HEK293 (cell line): ENCODE results near the gene OCA2.

Source experiments
- BCL11A ChIP-seq: fragments of 450-650 bp; formaldehyde crosslinking; IDR thresholded peaks from 2 replicates; pipeline ENCODE4 v1.5.1; 2016; ENCODE audit warnings: low read depth, missing biosample characterization, missing genetic modification characterization
- CTCF ChIP-seq: fragments of 450-650 bp; formaldehyde crosslinking; IDR thresholded peaks from 2 replicates; pipeline ENCODE4 v1.5.1; 2016; ENCODE audit warnings: missing biosample characterization, missing genetic modification characterization
- GFI1B ChIP-seq: fragments of 450-650 bp; formaldehyde crosslinking; IDR thresholded peaks from 2 replicates; pipeline ENCODE4 v1.5.1; 2016; ENCODE audit warnings: missing biosample characterization, missing genetic modification characterization
- TRIM28 ChIP-seq: IDR thresholded peaks from 2 replicates; pipeline ENCODE4 v1.6.1; 2011; ENCODE audit warnings: low read length, control low read depth, borderline replicate concordance
- ZNF148 ChIP-seq: fragments of 450-650 bp; formaldehyde crosslinking; IDR thresholded peaks from 2 replicates; pipeline ENCODE4 v1.5.0; 2017; ENCODE audit warnings: missing biosample characterization, missing genetic modification characterization, borderline replicate concordance
- ZNF223 ChIP-seq: fragments of 450-650 bp; formaldehyde crosslinking; IDR thresholded peaks from 2 replicates; pipeline ENCODE4 v1.5.1; 2016; ENCODE audit warnings: missing biosample characterization, missing genetic modification characterization
- ZNF24 ChIP-seq: fragments of 450-650 bp; formaldehyde crosslinking; IDR thresholded peaks from 2 replicates; pipeline ENCODE4 v1.5.1; 2016; ENCODE audit warnings: missing biosample characterization, missing genetic modification characterization
- ZNF501 ChIP-seq: fragments of 450-650 bp; formaldehyde crosslinking; IDR thresholded peaks from 2 replicates; pipeline ENCODE4 v1.5.1; 2016; ENCODE audit warnings: missing biosample characterization, missing genetic modification characterization
- ZNF510 ChIP-seq: fragments of 450-650 bp; formaldehyde crosslinking; IDR thresholded peaks from 2 replicates; pipeline ENCODE4 v1.5.1; 2018; ENCODE audit warnings: mild to moderate bottlenecking, missing genetic modification characterization, missing biosample characterization; ENCODE audit not compliant: insufficient replicate concordance
- ZNF629 ChIP-seq: fragments of 450-650 bp; formaldehyde crosslinking; IDR thresholded peaks from 2 replicates; pipeline ENCODE4 v1.5.1; 2017; ENCODE audit warnings: missing biosample characterization, missing genetic modification characterization
- ZNF660 ChIP-seq: fragments of 450-650 bp; IDR thresholded peaks from 2 replicates; pipeline ENCODE4 v1.5.1; 2018; ENCODE audit warnings: missing biosample characterization, mild to moderate bottlenecking, missing genetic modification characterization
- TF ChIP-seq, protein P1 (sequence below): fragments of 450-650 bp; formaldehyde crosslinking; IDR thresholded peaks from 2 replicates; pipeline ENCODE4 v1.5.1; 2016; ENCODE audit warnings: missing biosample characterization, missing genetic modification characterization
- TF ChIP-seq, protein P2 (sequence below): fragments of 450-650 bp; formaldehyde crosslinking; IDR thresholded peaks from 2 replicates; pipeline ENCODE4 v1.5.1; 2016; ENCODE audit warnings: missing biosample characterization, missing genetic modification characterization

GRCh38 chr15:27747997-27748396, 351.1 kb downstream of the OCA2 start:
- TF ChIP-seq CTCF (tag by site-specific recombination) (no peak), ZNF24 (no peak), ZNF148 (tag by site-specific recombination) (no peak), TRIM28 (no peak), GFI1B (tag by site-specific recombination) (no peak), ZNF660 (no peak), ZNF223 (tag by site-specific recombination) (no peak), ZNF510 (tag by site-specific recombination) (no peak), BCL11A (no peak), ZNF501 (no peak), ZNF629 (tag by site-specific recombination) (no peak)
- TF ChIP-seq, protein P1, sequence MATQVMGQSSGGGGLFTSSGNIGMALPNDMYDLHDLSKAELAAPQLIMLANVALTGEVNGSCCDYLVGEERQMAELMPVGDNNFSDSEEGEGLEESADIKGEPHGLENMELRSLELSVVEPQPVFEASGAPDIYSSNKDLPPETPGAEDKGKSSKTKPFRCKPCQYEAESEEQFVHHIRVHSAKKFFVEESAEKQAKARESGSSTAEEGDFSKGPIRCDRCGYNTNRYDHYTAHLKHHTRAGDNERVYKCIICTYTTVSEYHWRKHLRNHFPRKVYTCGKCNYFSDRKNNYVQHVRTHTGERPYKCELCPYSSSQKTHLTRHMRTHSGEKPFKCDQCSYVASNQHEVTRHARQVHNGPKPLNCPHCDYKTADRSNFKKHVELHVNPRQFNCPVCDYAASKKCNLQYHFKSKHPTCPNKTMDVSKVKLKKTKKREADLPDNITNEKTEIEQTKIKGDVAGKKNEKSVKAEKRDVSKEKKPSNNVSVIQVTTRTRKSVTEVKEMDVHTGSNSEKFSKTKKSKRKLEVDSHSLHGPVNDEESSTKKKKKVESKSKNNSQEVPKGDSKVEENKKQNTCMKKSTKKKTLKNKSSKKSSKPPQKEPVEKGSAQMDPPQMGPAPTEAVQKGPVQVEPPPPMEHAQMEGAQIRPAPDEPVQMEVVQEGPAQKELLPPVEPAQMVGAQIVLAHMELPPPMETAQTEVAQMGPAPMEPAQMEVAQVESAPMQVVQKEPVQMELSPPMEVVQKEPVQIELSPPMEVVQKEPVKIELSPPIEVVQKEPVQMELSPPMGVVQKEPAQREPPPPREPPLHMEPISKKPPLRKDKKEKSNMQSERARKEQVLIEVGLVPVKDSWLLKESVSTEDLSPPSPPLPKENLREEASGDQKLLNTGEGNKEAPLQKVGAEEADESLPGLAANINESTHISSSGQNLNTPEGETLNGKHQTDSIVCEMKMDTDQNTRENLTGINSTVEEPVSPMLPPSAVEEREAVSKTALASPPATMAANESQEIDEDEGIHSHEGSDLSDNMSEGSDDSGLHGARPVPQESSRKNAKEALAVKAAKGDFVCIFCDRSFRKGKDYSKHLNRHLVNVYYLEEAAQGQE = no peak
- TF ChIP-seq, protein P2, sequence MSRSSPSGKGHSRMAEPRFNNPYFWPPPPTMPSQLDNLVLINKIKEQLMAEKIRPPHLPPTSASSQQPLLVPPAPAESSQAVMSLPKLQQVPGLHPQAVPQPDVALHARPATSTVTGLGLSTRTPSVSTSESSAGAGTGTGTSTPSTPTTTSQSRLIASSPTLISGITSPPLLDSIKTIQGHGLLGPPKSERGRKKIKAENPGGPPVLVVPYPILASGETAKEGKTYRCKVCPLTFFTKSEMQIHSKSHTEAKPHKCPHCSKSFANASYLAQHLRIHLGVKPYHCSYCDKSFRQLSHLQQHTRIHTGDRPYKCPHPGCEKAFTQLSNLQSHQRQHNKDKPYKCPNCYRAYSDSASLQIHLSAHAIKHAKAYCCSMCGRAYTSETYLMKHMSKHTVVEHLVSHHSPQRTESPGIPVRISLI (tag by site-specific recombination) = no peak
